Stimulated activated CD8-positive, alpha-beta memory T cell treated with anti-CD3 and anti-CD28 coated beads, Interleukin-2, amount 100 ng/mL, for 1 hour (primary cell): Measurements from ENCODE around the gene FAM124A.

ENCODE experiments used
- DNase-seq, 2 donors: peaks; one replicate each; pipeline ENCODE4 v3.0.0-alpha.2; 2020; ENCODE audit warnings: low read depth in 2 of 2

The FAM124A gene

GRCh38 chr13:51222037-51222685 is at the start of gene FAM124A:
TSS of gene FAM124A (plus strand) at chr13:51222398. CDS start at chr13:51222502, 104 bp downstream.
- DNase-seq, result no peak

GRCh38 chr13:51175021-51175420 is 47.2 kb upstream of the FAM124A start:
- no peak for DNase-seq

GRCh38 chr13:51175639-51176038 is 46.6 kb upstream of the FAM124A start:
- DNase-seq, result no peak

GRCh38 chr13:51177188-51177587 is 45.0 kb upstream of the FAM124A start:
- no peak for DNase-seq

GRCh38 chr13:51178456-51179074 is 43.6 kb upstream of the FAM124A start:
- DNase-seq, result no peak

- DNase-seq, result no peak
These were observed 42.7 kb upstream of the FAM124A start for GRCh38 chr13:51179432-51179971.

GRCh38 chr13:51180853-51181511 is 41.2 kb upstream of the FAM124A start:
- no peak for DNase-seq

- no peak for DNase-seq
These were observed 40.3 kb upstream of the FAM124A start for GRCh38 chr13:51181786-51182383.

- DNase-seq, result no peak
These were observed 30.5 kb upstream of the FAM124A start for GRCh38 chr13:51191743-51192142.

GRCh38 chr13:51192348-51192747 is 29.9 kb upstream of the FAM124A start:
- no peak for DNase-seq

- DNase-seq, result no peak
These were observed 28.8 kb upstream of the FAM124A start for GRCh38 chr13:51193387-51193786.

GRCh38 chr13:51194942-51195341 is 27.3 kb upstream of the FAM124A start:
- DNase-seq, result no peak

GRCh38 chr13:51201886-51202285 is 20.3 kb upstream of the FAM124A start:
- no peak for DNase-seq

GRCh38 chr13:51202477-51203046 is 19.6 kb upstream of the FAM124A start:
- no peak for DNase-seq

GRCh38 chr13:51206584-51206983 is 15.6 kb upstream of the FAM124A start:
- no peak for DNase-seq

- no peak for DNase-seq
These were observed 14.3 kb upstream of the FAM124A start for GRCh38 chr13:51207881-51208280.

- no peak for DNase-seq
These were observed 13.5 kb upstream of the FAM124A start for GRCh38 chr13:51208716-51209115.

- no peak for DNase-seq
These were observed 10.3 kb upstream of the FAM124A start for GRCh38 chr13:51211910-51212309.

GRCh38 chr13:51212758-51213157 is 9.4 kb upstream of the FAM124A start:
- DNase-seq, result no peak

GRCh38 chr13:51213173-51213728 is 8.9 kb upstream of the FAM124A start:
- DNase-seq, result no peak

GRCh38 chr13:51218626-51219025 is 3.6 kb upstream of the FAM124A start:
- DNase-seq, result no peak

- DNase-seq, result no peak
These were observed 1.5 kb upstream of the FAM124A start for GRCh38 chr13:51220706-51221105.
